T-cell (primary cell): Measurements from ENCODE around the gene PCIF1. TPM values are rescaled to one million over a fixed set of nuclear protein-coding genes. Genes with fewer than 3 reads are reported as not detected.
"Not testable (repeated sequence)": the region's sequence is repeated elsewhere in the genome, so short reads cannot be mapped to it uniquely, and the experiment has no call there.

Experiments
- ATAC-seq, 4 experiments: fragments of 200-7000 bp in 3 of 4; fragments of 150-1000 bp in 1 of 4; cut with Tn5 transposase; replicated peaks in 1 of 4; 1 replicate in 3 of 4; 2 replicates in 1 of 4; pipeline ENCODE4 v1.10.0; 2021; ENCODE audit warnings: moderate library complexity in 3 of 4, mild to moderate bottlenecking in 2 of 4, moderate number of reproducible peaks in 1 of 4
- CTCF ChIA-PET, 2 donors: fragments of 300-600 bp; sonication (Branson Sonifier 250); formaldehyde crosslinking; loops; one replicate each; lab custom pipeline; 2022; ENCODE audit warnings: antibody characterized with exemption in 2 of 2; lab: Charles Lee
- POLR2A ChIA-PET, 2 donors: fragments of 300-600 bp; sonication (Branson Sonifier 250); formaldehyde crosslinking; loops; one replicate each; lab custom pipeline; 2022; ENCODE audit warnings: antibody characterized with exemption in 2 of 2; lab: Charles Lee
- DNase-seq, 35 experiments: peaks; one replicate each; pipeline versions ENCODE4 v3.0.0 to v3.0.0-alpha.2; 2013 to 2023
- H3K27ac ChIP-seq: one replicate; pipeline ENCODE4 v1.5.1; 2013; ENCODE audit warnings: low read length
- H3K27me3 ChIP-seq, 2 experiments: replicated peaks in 1 of 2; 1 replicate in 1 of 2; 2 replicates in 1 of 2; pipeline versions ENCODE4 v1.6.1 to v1.7.0; 2013; ENCODE audit warnings: low read length in 1 of 2, mixed read lengths in 1 of 2; ENCODE audit not compliant: control insufficient read depth in 2 of 2, insufficient read depth in 2 of 2; ENCODE audit errors: extremely low read depth in 1 of 2
- H3K36me3 ChIP-seq, 2 donors: 1 replicate in 1 of 2; 2 replicates in 1 of 2; pipeline versions ENCODE4 v1.6.1 to v1.7.0; 2013; ENCODE audit warnings: low read length in 1 of 2; ENCODE audit not compliant: control insufficient read depth in 2 of 2, insufficient read depth in 1 of 2; ENCODE audit errors: extremely low read depth in 1 of 2
- H3K4me1 ChIP-seq, 2 experiments: 1 replicate in 1 of 2; 2 replicates in 1 of 2; pipeline versions ENCODE4 v1.6.1 to v1.7.0; 2013; ENCODE audit warnings: low read length in 2 of 2, mixed read lengths in 1 of 2; ENCODE audit not compliant: insufficient read depth in 2 of 2, control insufficient read depth in 1 of 2; ENCODE audit errors: extremely low read depth in 1 of 2
- H3K4me3 ChIP-seq, 2 donors: 1 replicate in 1 of 2; 2 replicates in 1 of 2; pipeline versions ENCODE4 v1.5.1 to v1.7.0; 2013; ENCODE audit warnings: mild to moderate bottlenecking in 2 of 2, low read length in 1 of 2, moderate library complexity in 1 of 2; ENCODE audit not compliant: control insufficient read depth in 1 of 2; ENCODE audit errors: extremely low read depth in 1 of 2
- H3K9me3 ChIP-seq: 2 replicates; pipeline ENCODE4 v1.7.0; 2013
- H3K27ac Mint-ChIP-seq, 2 donors: one replicate each; pipeline ENCODE4 v1.8.0; 2020 to 2021; ENCODE audit warnings: mild to moderate bottlenecking in 2 of 2, mixed read lengths in 2 of 2
- H3K27me3 Mint-ChIP-seq, 2 donors: one replicate each; pipeline ENCODE4 v1.8.0; 2021 to 2022; ENCODE audit warnings: mixed read lengths in 2 of 2
- H3K36me3 Mint-ChIP-seq: one replicate; pipeline ENCODE4 v1.8.0; 2021; ENCODE audit warnings: mixed read lengths
- H3K4me1 Mint-ChIP-seq, 3 donors: one replicate each; pipeline ENCODE4 v1.8.0; 2020 to 2022; ENCODE audit warnings: mixed read lengths in 3 of 3, mild to moderate bottlenecking in 1 of 3
- H3K4me3 Mint-ChIP-seq, 3 donors: one replicate each; pipeline ENCODE4 v1.8.0; 2020 to 2022; ENCODE audit warnings: mild to moderate bottlenecking in 3 of 3, mixed read lengths in 3 of 3, moderate library complexity in 3 of 3
- H3K9me3 Mint-ChIP-seq, 3 donors: one replicate each; pipeline ENCODE4 v1.8.0; 2020 to 2022; ENCODE audit warnings: mixed read lengths in 3 of 3
- WGBS: methylation state at CpG from one replicate; pipeline ENCODE4 v1.1.5; 2013; ENCODE audit warnings: missing lambda C conversion rate; ENCODE audit not compliant: insufficient coverage; 5-methylcytosine and 5-hydroxymethylcytosine counted together
- total RNA-seq, 35 experiments: library from RNA in 6 of 35; stranded (reverse) in 6 of 35; fragments of 120-200 nt in 1 of 35; gene quantifications; one replicate each; pipeline versions ENCODE4 v1.2.1 to v1.2.4 and lab custom pipeline; 2013 to 2026

Gene PCIF1
- total RNA-seq, 5 donors from 2014 or later (not counting 1 experiment from before 2014, with no cell fraction given), result 74.4 to 78.7 (median 74.6) TPM

GRCh38 chr20:45896641-45897161 is 37.8 kb upstream of the PCIF1 start:
- Mint-ChIP-seq H3K4me3 (no peak overlapping the region), H3K27ac (no peak overlapping the region), H3K36me3 (peaks cover 20% of the 10 kb centered on the region), H3K4me1 (peaks cover 10 to 26% (median 23%) of the 10 kb centered on the region in 3 donors), H3K27me3 (no peaks in the 10 kb centered on the region), H3K9me3 (no peaks in the 10 kb centered on the region)
- H3K36me3 ChIP-seq, result peaks cover 15 to 41% of the 10 kb centered on the region in 2 donors
- H3K27me3 ChIP-seq, result no peaks in the 10 kb centered on the region
- ATAC-seq, result no peak
- CTCF ChIA-PET, result interaction anchor here in 1 of 2 donors (1.2 kb wide), 1 partner anchor 14 kb away, joined by 3 read pairs; no protein-coding TSS in a partner anchor
- H3K27ac ChIP-seq, result no peak overlapping the region
- no peaks in the 10 kb centered on the region for H3K9me3 ChIP-seq
- no peak for DNase-seq
- H3K4me1 ChIP-seq, result peaks cover 3 to 25% of the 10 kb centered on the region in 2 experiments
- no peak overlapping the region for H3K4me3 ChIP-seq
- 97% methylated on average over 7 of the region's 14 CpGs for WGBS
- POLR2A ChIA-PET, result interaction anchor here in 1 of 2 donors (0.9 kb wide), 1 partner anchor 502 kb away, joined by 6 read pairs; no protein-coding TSS in a partner anchor

DNA sequence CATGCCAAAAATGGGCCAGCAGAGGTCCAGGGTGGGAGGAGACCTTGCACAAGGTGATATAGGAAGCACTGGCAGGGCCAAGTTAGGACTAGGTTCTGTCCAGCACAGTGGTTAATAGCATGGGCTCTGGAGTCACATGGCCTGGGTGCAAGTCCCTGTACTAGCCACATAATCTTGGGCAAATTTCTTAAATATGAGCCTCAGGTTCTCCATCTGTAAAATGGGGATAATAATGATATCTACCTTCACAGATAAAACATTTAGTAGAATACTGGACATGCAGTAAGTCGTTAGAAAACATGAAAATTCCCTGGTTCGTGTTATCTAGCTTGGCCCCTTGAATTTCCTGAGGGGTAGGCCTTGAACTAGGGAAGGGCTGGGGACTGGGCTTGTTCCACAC is 37.2 kb upstream of the PCIF1 start:
- Mint-ChIP-seq H3K9me3 (no peaks in the 10 kb centered on the region), H3K36me3 (peaks cover 20% of the 10 kb centered on the region), H3K4me3 (no peak overlapping the region), H3K27me3 (no peaks in the 10 kb centered on the region), H3K27ac (no peak overlapping the region), H3K4me1 (peaks cover 6 to 20% (median 18%) of the 10 kb centered on the region in 3 donors)
- ChIA-PET CTCF (no interaction called here), POLR2A (interaction anchor here in 1 of 2 donors (0.9 kb wide), 1 partner anchor 501 kb away, joined by 6 read pairs; no protein-coding TSS in a partner anchor)
- H3K4me1 ChIP-seq, result peaks cover 0 to 19% of the 10 kb centered on the region in 2 experiments
- no peak overlapping the region for H3K27ac ChIP-seq
- H3K4me3 ChIP-seq, result no peak overlapping the region
- DNase-seq, result no peak
- ATAC-seq, result no peak
- H3K36me3 ChIP-seq, result peaks cover 15 to 41% of the 10 kb centered on the region in 2 donors
- WGBS, result no CpG with 5 or more reads among the region's 2 CpGs
- no peaks in the 10 kb centered on the region for H3K27me3 ChIP-seq
- H3K9me3 ChIP-seq, result no peaks in the 10 kb centered on the region

- ChIA-PET POLR2A (interaction anchor here in 1 of 2 donors (0.6 kb wide), 1 partner anchor 30 kb away, joined by 3 read pairs; no protein-coding TSS in a partner anchor), CTCF (no interaction called here)
- Mint-ChIP-seq H3K27ac (no peak overlapping the region), H3K9me3 (no peaks in the 10 kb centered on the region), H3K4me3 (no peak overlapping the region), H3K27me3 (no peaks in the 10 kb centered on the region), H3K36me3 (peaks cover 20% of the 10 kb centered on the region), H3K4me1 (peaks cover 2 to 16% (median 14%) of the 10 kb centered on the region in 3 donors)
- DNase-seq (no peak), ATAC-seq (no peak)
- H3K4me1 ChIP-seq, result peaks cover 0 to 15% of the 10 kb centered on the region in 2 experiments
- H3K36me3 ChIP-seq, result peaks cover 15 to 41% of the 10 kb centered on the region in 2 donors
- no peaks in the 10 kb centered on the region for H3K9me3 ChIP-seq
- 99% methylated on average over 7 of the region's 7 CpGs for WGBS
- H3K4me3 ChIP-seq, result no peak overlapping the region
- H3K27ac ChIP-seq, result no peak overlapping the region
- H3K27me3 ChIP-seq, result no peaks in the 10 kb centered on the region
Measured at GRCh38 chr20:45897692-45898091, 36.8 kb upstream of the PCIF1 start.

DNA sequence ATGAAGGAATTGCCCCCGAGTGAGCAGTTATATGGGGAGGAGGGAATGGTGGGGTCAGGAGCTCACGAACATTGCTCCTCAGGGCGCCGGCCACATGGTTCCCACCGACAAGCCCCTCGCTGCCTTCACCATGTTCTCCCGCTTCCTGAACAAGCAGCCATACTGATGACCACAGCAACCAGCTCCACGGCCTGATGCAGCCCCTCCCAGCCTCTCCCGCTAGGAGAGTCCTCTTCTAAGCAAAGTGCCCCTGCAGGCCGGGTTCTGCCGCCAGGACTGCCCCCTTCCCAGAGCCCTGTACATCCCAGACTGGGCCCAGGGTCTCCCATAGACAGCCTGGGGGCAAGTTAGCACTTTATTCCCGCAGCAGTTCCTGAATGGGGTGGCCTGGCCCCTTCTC is 36.2 kb upstream of the PCIF1 start:
- Histone ChIP-seq H3K36me3 (peaks cover 15 to 41% of the 10 kb centered on the region in 2 donors), H3K9me3 (no peaks in the 10 kb centered on the region), H3K4me3 (no peak overlapping the region), H3K4me1 (peaks cover 0 to 9% of the 10 kb centered on the region in 2 experiments), H3K27me3 (no peaks in the 10 kb centered on the region), H3K27ac (no peak overlapping the region)
- ATAC-seq (no peak), DNase-seq (no peak)
- ChIA-PET CTCF (no interaction called here), POLR2A (interaction anchor here in 1 of 2 donors (0.6 kb wide), 2 partner anchors 30 to 92 kb away, joined by 3 read pairs; no protein-coding TSS in a partner anchor)
- peaks cover 0 to 10% (median 8%) of the 10 kb centered on the region in 3 donors for H3K4me1 Mint-ChIP-seq
- peaks cover 17% of the 10 kb centered on the region for H3K36me3 Mint-ChIP-seq
- H3K4me3 Mint-ChIP-seq, result no peak overlapping the region
- no peak overlapping the region for H3K27ac Mint-ChIP-seq
- no peaks in the 10 kb centered on the region for H3K9me3 Mint-ChIP-seq
- no peaks in the 10 kb centered on the region for H3K27me3 Mint-ChIP-seq
- 93% methylated on average over 5 of the region's 12 CpGs for WGBS

DNA sequence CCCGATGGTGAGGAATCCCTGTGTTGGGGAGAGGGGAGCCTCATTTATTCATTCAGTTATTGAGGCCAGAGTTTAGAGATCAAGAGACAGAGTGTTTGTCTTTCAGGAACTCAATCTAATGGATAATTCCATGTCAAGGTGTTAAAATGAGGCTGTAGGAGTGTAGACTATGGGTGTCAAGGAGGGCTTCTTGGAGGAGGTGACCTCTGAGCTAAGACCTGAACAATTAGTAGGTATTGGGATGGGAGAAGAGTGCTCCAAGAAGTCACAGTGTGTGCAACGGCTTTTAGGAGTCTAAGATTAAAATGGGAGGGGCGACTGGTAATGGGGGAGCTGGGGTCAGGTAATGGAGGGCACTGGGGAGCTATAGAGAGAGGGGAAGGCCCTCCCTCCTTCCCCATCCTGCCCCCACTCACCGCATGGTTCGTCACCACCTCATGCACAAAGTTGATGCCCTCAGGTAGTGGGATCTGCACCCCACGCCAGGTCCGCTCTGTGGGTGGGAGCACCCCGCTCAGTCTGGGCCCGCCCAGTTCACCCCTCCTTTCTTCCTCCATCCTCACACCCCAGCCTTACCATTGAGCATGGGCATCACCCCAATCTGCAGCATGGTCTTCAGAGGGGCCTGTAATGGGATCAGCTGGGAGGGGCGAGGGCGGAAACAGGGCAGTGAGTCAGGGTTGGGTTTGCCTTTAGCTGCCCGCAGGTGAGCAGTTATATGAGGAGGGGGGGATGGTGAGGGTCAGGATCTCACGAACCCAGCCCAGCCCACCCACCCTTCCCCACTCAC is 35.2 kb upstream of the PCIF1 start:
- 100% methylated on average over 3 of the region's 13 CpGs for WGBS
- no peaks in the 10 kb centered on the region for H3K9me3 ChIP-seq
- no peak overlapping the region for H3K4me3 Mint-ChIP-seq
- ATAC-seq, result peak in 1 of 4 experiments; percentile 24
- no peaks in the 10 kb centered on the region for H3K9me3 Mint-ChIP-seq
- H3K36me3 Mint-ChIP-seq, result peaks cover 11% of the 10 kb centered on the region
- no peak overlapping the region for H3K27ac ChIP-seq
- H3K4me1 Mint-ChIP-seq, result peaks cover 0 to 2% (median 0%) of the 10 kb centered on the region in 3 donors
- H3K27ac Mint-ChIP-seq, result no peak overlapping the region
- H3K27me3 Mint-ChIP-seq, result no peaks in the 10 kb centered on the region
- no peak for DNase-seq
- H3K36me3 ChIP-seq, result peaks cover 15 to 34% of the 10 kb centered on the region in 2 donors
- no peaks in the 10 kb centered on the region for H3K27me3 ChIP-seq
- H3K4me1 ChIP-seq, result no peaks in the 10 kb centered on the region
- POLR2A ChIA-PET, result no interaction called here
- CTCF ChIA-PET, result no interaction called here
- H3K4me3 ChIP-seq, result no peak overlapping the region

GRCh38 chr20:45901332-45901731 is 33.2 kb upstream of the PCIF1 start:
- H3K9me3 Mint-ChIP-seq, H3K27ac ChIP-seq, DNase-seq, H3K4me3 Mint-ChIP-seq, H3K27me3 Mint-ChIP-seq, H3K4me3 ChIP-seq, CTCF ChIA-PET, H3K4me1 Mint-ChIP-seq, POLR2A ChIA-PET, H3K4me1 ChIP-seq, H3K27ac Mint-ChIP-seq, ATAC-seq, H3K27me3 ChIP-seq, H3K9me3 ChIP-seq: not testable (repeated sequence)
- H3K36me3 Mint-ChIP-seq, result peaks cover 11% of the 10 kb centered on the region
- H3K36me3 ChIP-seq, result peaks cover 13 to 25% of the 10 kb centered on the region in 2 donors
- 100% methylated on average over 1 of the region's 6 CpGs for WGBS
